Activated CD4-positive, alpha-beta T cell treated with anti-CD3 and anti-CD28 coated beads for 24 hours (primary cell): ENCODE measurements around the gene GRID1.

ENCODE experiments used
- DNase-seq, 2 donors: peaks; one replicate each; pipeline ENCODE4 v3.0.0-alpha.2; 2020; ENCODE audit warnings: low read depth in 2 of 2

GRID1 gene

GRCh38 chr10:85600026-85600743 is 766.4 kb downstream of the GRID1 start:
- DNase-seq = no peak

DNA sequence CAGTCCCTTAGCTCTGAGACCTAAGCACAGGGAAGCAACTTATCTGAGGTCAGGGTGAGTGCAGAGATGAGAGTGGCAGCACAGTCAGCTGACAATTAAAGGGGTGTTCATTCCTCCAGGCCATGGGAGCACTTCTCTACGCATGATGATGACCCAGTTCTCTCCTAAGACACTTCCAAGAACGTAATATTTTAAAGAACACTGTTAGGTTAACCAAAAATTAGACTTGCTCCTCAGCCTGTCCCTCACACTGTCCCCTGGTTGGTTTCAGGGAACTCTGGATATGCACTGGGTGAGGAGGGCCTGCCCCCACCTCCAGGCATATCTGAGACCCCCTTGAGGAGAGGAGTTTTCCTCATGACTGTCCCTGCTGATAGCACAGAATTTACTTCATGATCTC is 767.5 kb downstream of the GRID1 start:
- no peak for DNase-seq

GRCh38 chr10:85598646-85599045 is 767.9 kb downstream of the GRID1 start:
- DNase-seq = no peak

DNA sequence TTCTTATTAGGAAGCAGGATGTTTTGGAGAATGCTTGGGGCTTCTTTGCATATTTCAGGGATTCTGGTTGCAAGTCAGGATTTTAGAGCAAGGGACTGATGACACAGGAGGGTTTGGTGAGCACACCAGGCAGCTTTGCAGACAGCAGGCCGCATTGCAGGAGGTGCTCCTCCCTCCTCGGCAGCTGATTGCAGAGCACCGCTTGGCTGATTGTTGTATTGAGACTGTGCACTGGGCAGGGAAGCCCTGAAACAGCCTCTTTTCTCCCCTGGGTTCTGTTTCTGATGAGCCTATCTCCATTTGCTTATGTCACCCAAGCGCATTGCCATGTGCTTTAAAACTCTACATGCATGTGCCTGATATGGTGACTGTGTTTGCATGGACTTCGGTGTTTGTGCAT is 769.6 kb downstream of the GRID1 start:
- DNase-seq = no peak

DNA sequence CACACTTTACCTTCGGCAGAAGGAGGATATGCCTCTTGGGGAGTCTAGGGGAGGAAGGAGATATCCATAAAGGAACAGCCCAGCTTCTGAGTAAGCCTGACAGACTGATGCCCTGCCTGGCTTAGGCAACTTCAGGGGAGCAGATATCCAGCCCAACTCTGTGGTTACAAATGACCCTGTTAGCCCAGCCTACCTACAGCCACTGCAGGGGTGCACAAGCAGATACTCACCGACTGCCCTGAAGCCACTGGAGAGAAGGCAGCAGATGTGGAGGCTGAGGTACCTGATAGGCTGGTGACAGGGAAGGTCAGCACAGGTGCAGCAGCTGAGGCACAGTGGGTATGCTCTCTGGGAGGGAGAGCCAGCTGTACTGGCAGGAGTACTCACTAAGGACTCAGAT is 770.2 kb downstream of the GRID1 start:
- no peak for DNase-seq

DNA sequence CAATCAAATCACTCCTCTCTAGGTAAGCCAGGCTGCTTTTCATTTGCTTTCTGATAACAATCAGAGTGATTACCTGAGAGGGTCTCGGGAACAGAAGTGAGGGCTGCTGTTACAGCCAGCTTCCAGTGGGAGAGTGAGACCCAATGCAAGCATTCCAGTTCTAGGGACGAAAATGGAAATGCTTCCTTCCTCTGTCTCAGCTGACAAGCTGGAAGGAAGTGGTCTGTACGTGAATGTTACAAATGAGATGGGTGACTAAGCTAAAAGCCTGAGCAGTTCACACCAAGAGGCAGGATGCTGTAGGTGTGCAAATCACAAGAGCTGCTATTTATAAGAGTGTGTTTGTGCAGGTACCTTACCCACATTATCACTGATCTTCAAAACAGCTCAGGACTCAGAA is 772.4 kb downstream of the GRID1 start:
- DNase-seq = no peak

DNA sequence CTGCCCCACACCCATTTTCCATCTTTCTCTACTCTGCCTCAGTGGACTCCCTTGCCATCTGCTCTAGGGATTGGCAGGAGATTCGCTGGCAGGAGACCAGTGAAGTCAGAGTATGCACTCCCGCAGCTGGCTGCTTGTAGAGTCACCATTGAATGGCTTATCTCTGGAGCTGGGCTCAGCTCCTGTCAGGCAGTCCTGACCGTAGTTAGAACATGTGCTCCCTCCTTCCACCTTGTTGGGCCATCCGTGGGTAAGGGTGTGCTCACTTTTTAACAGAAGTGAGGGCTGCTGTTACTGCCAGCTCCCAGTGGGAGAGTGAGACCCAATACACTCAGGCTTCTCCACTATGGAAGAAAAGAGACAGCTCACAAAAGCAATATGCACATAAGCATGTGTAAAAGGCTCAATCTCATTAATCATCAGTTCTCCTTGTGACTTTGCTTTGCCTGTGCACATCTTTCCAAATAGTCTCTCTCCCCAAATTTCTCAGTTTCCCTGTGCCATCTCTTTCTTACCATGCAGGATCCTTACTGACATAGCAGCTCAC is 773.3 kb downstream of the GRID1 start:
- no peak for DNase-seq

- DNase-seq = no peak
These were observed 785.2 kb downstream of the GRID1 start for GRCh38 chr10:85581371-85581770.

GRCh38 chr10:85580585-85580984 is 786.0 kb downstream of the GRID1 start:
- no peak for DNase-seq

GRCh38 chr10:85578860-85579259 is 787.7 kb downstream of the GRID1 start:
- DNase-seq = no peak

DNA sequence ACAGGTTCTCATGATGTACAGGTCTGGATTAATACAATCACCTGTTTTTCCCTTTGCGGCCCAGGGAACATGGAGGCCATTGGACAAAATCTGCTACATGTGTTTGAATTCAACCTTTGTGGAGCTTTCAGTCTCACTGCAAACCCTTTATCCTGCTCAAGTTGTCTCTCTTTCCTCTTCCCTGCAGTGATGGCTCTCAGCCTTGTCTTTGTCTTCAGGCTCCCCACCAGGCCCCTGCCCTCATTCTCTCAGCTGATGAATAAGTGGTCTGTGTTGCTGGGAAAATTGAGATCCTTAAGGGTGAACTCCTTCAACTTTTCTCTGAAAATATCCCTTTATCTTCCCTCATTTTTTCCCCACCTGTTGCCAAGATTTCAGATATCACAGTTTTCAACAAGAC is 791.2 kb downstream of the GRID1 start:
- DNase-seq = no peak

- DNase-seq = no peak
These were observed 795.7 kb downstream of the GRID1 start for GRCh38 chr10:85570871-85571270.

DNA sequence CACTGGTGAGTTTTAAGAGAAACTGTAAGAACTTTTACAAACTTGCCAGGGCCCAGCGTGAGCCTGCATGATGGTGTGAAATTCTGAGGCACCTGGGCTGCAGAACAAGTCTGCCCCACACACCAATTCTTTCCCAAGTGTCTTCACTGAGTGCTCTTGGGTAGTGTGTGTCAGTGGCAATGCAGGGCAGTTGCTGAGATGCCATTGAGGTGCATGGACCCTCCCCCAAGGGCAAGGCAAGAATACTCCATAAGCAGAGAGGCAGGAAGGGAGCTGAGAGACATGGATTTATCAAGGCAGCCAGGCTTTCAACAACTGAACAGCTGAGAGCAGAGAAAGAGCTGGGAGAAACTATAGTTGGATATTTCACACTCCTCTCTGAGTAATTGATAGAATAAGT is 801.2 kb downstream of the GRID1 start:
- no peak for DNase-seq

GRCh38 chr10:85558533-85558932 is 808.1 kb downstream of the GRID1 start:
- DNase-seq = no peak

GRCh38 chr10:85557706-85558105 is 808.9 kb downstream of the GRID1 start:
- DNase-seq = no peak

GRCh38 chr10:85557077-85557476 is 809.5 kb downstream of the GRID1 start:
- DNase-seq = no peak
